SK-N-SH treated with all-trans-retinoic acid at 6 μM for 48 hours (cell line): ENCODE measurements around the gene ALG11.

Experiments used
- ATAC-seq: fragments of 200-7000 bp; cut with Tn5 transposase; 3 replicates; pipeline ENCODE4 v1.9.1; 2020; ENCODE audit warnings: mild to moderate bottlenecking, moderate library complexity
- ARNTL ChIP-seq: fragments of 450-650 bp; formaldehyde crosslinking; IDR thresholded peaks from 2 replicates; pipeline ENCODE4 v1.5.0; 2020; ENCODE audit warnings: low read depth, mild to moderate bottlenecking, moderate library complexity, borderline replicate concordance
- BACH2 ChIP-seq: fragments of 250-450 bp; sonication (Bioruptor Pico); IDR thresholded peaks from 2 replicates; pipeline ENCODE4 v1.9.0; 2021; ENCODE audit warnings: mild to moderate bottlenecking, borderline replicate concordance
- GLIS3 ChIP-seq: fragments of 250-450 bp; sonication (Bioruptor Pico); IDR thresholded peaks from 2 replicates; pipeline ENCODE4 v1.5.0; 2020; ENCODE audit warnings: mild to moderate bottlenecking, moderate library complexity
- OSR1 ChIP-seq: fragments of 250-450 bp; sonication (Bioruptor Pico); IDR thresholded peaks from 2 replicates; pipeline ENCODE4 v1.8.0; 2022; ENCODE audit warnings: moderate library complexity, mild to moderate bottlenecking, inconsistent platforms
- PPARA ChIP-seq: fragments of 250-450 bp; sonication (Bioruptor Pico); IDR thresholded peaks from 2 replicates; pipeline ENCODE4 v1.5.0; 2020; ENCODE audit warnings: mild to moderate bottlenecking, borderline replicate concordance
- RARB ChIP-seq: fragments of 250-450 bp; sonication (Bioruptor Pico); IDR thresholded peaks from 2 replicates; pipeline ENCODE4 v1.8.0; 2021; ENCODE audit warnings: mild to moderate bottlenecking, moderate library complexity
- SNAI2 ChIP-seq: fragments of 250-450 bp; sonication (Bioruptor Pico); IDR thresholded peaks from 2 replicates; pipeline ENCODE4 v1.5.0; 2020; ENCODE audit warnings: mild to moderate bottlenecking, moderate library complexity
- TCF4 ChIP-seq: fragments of 250-450 bp; sonication (Bioruptor Pico); IDR thresholded peaks from 2 replicates; pipeline ENCODE4 v1.8.0; 2021; ENCODE audit warnings: mild to moderate bottlenecking, moderate library complexity, borderline replicate concordance
- TOX ChIP-seq: fragments of 250-450 bp; sonication (Bioruptor Pico); IDR thresholded peaks from 2 replicates; pipeline ENCODE4 v1.8.0; 2021; ENCODE audit warnings: mild to moderate bottlenecking, moderate library complexity, borderline replicate concordance
- ZC3H10 ChIP-seq: fragments of 250-450 bp; sonication (Bioruptor Pico); IDR thresholded peaks from 2 replicates; pipeline ENCODE4 v1.5.1; 2021; ENCODE audit warnings: mild to moderate bottlenecking, moderate library complexity
- ZFP3 ChIP-seq: fragments of 250-450 bp; sonication (Bioruptor Pico); IDR thresholded peaks from 2 replicates; pipeline ENCODE4 v1.5.0; 2020; ENCODE audit warnings: mild to moderate bottlenecking, moderate library complexity
- ZFP30 ChIP-seq: fragments of 450-650 bp; formaldehyde crosslinking; IDR thresholded peaks from 2 replicates; pipeline ENCODE4 v1.5.0; 2022; ENCODE audit warnings: mild to moderate bottlenecking, moderate library complexity
- ZNF565 ChIP-seq: fragments of 450-650 bp; formaldehyde crosslinking; conservative IDR thresholded peaks from 2 replicates; pipeline ENCODE4 v1.5.0; 2020; ENCODE audit warnings: low read depth, mild to moderate bottlenecking, moderate library complexity
- ZNF70 ChIP-seq: fragments of 450-650 bp; formaldehyde crosslinking; IDR thresholded peaks from 2 replicates; pipeline ENCODE4 v1.5.0; 2020; ENCODE audit warnings: mild to moderate bottlenecking, moderate library complexity
- ZNF8 ChIP-seq: fragments of 450-650 bp; formaldehyde crosslinking; IDR thresholded peaks from 2 replicates; pipeline ENCODE4 v1.5.0; 2020; ENCODE audit warnings: mild to moderate bottlenecking, moderate library complexity
- TF ChIP-seq, protein P1 (sequence below): fragments of 250-450 bp; sonication (Bioruptor Pico); IDR thresholded peaks from 2 replicates; pipeline ENCODE4 v1.5.1; 2021; ENCODE audit warnings: mild to moderate bottlenecking, moderate library complexity
- TF ChIP-seq, protein P2 (sequence below): fragments of 250-450 bp; sonication (Bioruptor Pico); IDR thresholded peaks from 2 replicates; pipeline ENCODE4 v1.5.1; 2020; ENCODE audit warnings: low read depth, mild to moderate bottlenecking, moderate library complexity
- TF ChIP-seq, protein P3 (sequence below): fragments of 250-450 bp; sonication (Bioruptor Pico); IDR thresholded peaks from 2 replicates; pipeline ENCODE4 v1.5.0; 2020; ENCODE audit warnings: mild to moderate bottlenecking, moderate library complexity
- TF ChIP-seq, protein P4 (sequence below): fragments of 250-450 bp; sonication (Bioruptor Pico); IDR thresholded peaks from 2 replicates; pipeline ENCODE4 v1.8.0; 2020; ENCODE audit warnings: mild to moderate bottlenecking, moderate library complexity, borderline replicate concordance

ALG11 gene, protein sequence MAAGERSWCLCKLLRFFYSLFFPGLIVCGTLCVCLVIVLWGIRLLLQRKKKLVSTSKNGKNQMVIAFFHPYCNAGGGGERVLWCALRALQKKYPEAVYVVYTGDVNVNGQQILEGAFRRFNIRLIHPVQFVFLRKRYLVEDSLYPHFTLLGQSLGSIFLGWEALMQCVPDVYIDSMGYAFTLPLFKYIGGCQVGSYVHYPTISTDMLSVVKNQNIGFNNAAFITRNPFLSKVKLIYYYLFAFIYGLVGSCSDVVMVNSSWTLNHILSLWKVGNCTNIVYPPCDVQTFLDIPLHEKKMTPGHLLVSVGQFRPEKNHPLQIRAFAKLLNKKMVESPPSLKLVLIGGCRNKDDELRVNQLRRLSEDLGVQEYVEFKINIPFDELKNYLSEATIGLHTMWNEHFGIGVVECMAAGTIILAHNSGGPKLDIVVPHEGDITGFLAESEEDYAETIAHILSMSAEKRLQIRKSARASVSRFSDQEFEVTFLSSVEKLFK

DNA sequence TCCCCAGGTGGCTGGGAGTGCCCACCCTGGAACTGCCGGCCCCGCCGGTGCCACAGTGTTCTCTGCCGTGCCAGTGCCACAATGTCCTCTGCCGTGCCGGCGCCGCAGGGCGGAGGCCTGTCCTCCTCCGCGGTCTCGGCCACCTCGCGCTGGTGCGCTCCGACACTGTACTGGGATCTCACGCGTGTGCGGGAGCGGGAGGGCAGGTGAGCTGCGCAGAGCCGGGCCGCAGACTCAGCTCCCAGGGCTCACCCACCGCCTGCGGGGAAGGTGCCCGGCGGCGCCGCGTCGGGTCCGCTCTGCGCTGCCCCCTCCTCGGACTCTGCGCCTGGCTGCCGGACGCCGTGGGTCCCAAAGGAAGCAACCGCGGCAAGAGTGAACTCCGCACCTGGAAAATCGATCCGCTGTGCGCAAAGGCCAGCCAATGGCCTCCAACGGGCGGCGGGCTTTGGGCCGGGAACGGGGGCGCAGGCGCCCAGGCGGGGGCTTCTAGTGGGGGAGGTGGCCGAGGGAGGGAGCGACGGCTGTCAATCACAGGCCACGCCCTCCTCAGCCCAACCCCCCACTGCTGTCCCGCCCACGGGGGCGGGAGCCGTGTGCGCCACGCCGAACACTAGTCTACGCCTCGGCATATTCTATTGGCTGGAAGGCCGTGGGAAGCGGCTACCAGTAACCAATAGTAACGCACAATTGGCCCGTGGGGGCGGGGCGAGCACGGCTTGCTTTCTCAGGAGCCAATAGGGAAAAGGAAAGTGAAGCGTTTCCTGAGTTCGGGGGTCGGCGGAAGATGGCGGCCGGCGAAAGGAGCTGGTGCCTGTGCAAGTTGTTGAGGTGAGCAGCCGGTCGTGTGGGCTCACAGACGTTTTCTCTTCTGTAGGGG, at the start of gene ALG11:
ALG11 (plus strand) TSS at position 767 of the 880 bp plus-strand sequence; CDS start at position 788, 21 bp downstream.
- TF ChIP-seq TCF4 (CRISPR knock-in tag) = no peak
- TF ChIP-seq ZFP3 (CRISPR knock-in tag) = no peak
- no peak for TF ChIP-seq BACH2 (CRISPR knock-in tag)
- TF ChIP-seq GLIS3 (CRISPR knock-in tag) = no peak
- no peak for TF ChIP-seq PPARA
- no peak for TF ChIP-seq ZNF8 (CRISPR knock-in tag)
- no peak for TF ChIP-seq ARNTL (CRISPR knock-in tag)
- no peak for TF ChIP-seq ZNF70 (CRISPR knock-in tag)
- TF ChIP-seq RARB (CRISPR knock-in tag) = no peak
- TF ChIP-seq ZC3H10 = no peak
- TF ChIP-seq, protein P1, sequence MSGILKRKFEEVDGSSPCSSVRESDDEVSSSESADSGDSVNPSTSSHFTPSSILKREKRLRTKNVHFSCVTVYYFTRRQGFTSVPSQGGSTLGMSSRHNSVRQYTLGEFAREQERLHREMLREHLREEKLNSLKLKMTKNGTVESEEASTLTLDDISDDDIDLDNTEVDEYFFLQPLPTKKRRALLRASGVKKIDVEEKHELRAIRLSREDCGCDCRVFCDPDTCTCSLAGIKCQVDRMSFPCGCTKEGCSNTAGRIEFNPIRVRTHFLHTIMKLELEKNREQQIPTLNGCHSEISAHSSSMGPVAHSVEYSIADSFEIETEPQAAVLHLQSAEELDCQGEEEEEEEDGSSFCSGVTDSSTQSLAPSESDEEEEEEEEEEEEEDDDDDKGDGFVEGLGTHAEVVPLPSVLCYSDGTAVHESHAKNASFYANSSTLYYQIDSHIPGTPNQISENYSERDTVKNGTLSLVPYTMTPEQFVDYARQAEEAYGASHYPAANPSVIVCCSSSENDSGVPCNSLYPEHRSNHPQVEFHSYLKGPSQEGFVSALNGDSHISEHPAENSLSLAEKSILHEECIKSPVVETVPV (CRISPR knock-in tag) = no peak
- TF ChIP-seq, protein P2, sequence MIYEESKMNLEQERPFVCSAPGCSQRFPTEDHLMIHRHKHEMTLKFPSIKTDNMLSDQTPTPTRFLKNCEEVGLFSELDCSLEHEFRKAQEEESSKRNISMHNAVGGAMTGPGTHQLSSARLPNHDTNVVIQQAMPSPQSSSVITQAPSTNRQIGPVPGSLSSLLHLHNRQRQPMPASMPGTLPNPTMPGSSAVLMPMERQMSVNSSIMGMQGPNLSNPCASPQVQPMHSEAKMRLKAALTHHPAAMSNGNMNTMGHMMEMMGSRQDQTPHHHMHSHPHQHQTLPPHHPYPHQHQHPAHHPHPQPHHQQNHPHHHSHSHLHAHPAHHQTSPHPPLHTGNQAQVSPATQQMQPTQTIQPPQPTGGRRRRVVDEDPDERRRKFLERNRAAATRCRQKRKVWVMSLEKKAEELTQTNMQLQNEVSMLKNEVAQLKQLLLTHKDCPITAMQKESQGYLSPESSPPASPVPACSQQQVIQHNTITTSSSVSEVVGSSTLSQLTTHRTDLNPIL (CRISPR knock-in tag) = no peak
- TF ChIP-seq ZNF565 (CRISPR knock-in tag) = no peak
- TF ChIP-seq, protein P3, sequence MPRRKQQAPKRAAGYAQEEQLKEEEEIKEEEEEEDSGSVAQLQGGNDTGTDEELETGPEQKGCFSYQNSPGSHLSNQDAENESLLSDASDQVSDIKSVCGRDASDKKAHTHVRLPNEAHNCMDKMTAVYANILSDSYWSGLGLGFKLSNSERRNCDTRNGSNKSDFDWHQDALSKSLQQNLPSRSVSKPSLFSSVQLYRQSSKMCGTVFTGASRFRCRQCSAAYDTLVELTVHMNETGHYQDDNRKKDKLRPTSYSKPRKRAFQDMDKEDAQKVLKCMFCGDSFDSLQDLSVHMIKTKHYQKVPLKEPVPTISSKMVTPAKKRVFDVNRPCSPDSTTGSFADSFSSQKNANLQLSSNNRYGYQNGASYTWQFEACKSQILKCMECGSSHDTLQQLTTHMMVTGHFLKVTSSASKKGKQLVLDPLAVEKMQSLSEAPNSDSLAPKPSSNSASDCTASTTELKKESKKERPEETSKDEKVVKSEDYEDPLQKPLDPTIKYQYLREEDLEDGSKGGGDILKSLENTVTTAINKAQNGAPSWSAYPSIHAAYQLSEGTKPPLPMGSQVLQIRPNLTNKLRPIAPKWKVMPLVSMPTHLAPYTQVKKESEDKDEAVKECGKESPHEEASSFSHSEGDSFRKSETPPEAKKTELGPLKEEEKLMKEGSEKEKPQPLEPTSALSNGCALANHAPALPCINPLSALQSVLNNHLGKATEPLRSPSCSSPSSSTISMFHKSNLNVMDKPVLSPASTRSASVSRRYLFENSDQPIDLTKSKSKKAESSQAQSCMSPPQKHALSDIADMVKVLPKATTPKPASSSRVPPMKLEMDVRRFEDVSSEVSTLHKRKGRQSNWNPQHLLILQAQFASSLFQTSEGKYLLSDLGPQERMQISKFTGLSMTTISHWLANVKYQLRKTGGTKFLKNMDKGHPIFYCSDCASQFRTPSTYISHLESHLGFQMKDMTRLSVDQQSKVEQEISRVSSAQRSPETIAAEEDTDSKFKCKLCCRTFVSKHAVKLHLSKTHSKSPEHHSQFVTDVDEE (CRISPR knock-in tag) = no peak
- TF ChIP-seq, protein P4, sequence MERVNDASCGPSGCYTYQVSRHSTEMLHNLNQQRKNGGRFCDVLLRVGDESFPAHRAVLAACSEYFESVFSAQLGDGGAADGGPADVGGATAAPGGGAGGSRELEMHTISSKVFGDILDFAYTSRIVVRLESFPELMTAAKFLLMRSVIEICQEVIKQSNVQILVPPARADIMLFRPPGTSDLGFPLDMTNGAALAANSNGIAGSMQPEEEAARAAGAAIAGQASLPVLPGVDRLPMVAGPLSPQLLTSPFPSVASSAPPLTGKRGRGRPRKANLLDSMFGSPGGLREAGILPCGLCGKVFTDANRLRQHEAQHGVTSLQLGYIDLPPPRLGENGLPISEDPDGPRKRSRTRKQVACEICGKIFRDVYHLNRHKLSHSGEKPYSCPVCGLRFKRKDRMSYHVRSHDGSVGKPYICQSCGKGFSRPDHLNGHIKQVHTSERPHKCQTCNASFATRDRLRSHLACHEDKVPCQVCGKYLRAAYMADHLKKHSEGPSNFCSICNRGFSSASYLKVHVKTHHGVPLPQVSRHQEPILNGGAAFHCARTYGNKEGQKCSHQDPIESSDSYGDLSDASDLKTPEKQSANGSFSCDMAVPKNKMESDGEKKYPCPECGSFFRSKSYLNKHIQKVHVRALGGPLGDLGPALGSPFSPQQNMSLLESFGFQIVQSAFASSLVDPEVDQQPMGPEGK (CRISPR knock-in tag) = no peak
- TF ChIP-seq, all 23 proteins: peak for 0
- ATAC-seq = peak; percentile 98

DNA sequence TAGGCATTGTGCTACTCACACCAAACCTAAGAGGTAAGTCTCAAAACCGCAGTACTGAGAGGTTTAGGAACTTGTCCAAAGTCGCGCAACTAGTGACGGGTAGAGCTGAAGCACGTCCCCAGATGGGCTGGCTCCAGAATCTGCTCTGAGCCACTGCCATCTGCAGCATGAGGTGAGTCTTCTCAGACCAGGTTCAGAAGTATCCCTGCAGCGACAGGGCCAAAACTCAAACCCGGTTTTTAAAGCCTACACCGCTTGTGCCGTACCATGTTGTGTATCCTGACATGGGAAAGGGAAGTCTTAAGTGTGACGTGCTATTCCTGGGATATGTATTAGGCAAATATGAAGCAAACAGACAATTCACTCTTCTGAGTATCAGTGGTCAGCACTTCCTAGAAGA, 46.0 kb upstream of the ALG11 start:
- TF ChIP-seq OSR1 (CRISPR knock-in tag) (no peak), SNAI2 (CRISPR knock-in tag) (no peak), BACH2 (CRISPR knock-in tag) (no peak), TOX (CRISPR knock-in tag) (no peak), ZFP30 (CRISPR knock-in tag) (no peak), GLIS3 (CRISPR knock-in tag) (no peak), ARNTL (CRISPR knock-in tag) (no peak)
- TF ChIP-seq, protein P4 (CRISPR knock-in tag) = no peak
- ATAC-seq = no peak
